ENCODE measurements around the gene CTTN. TPM values are rescaled to one million over a fixed set of nuclear protein-coding genes. Genes with fewer than 3 reads are reported as not detected.

CTTN gene
- total and polyA plus RNA-seq, 9 of the 15 experiments (the other 6 are each of a cell fraction or from before 2014, with no cell fraction given) = 9.9 to 158 (median 99.7) TPM

DNA sequence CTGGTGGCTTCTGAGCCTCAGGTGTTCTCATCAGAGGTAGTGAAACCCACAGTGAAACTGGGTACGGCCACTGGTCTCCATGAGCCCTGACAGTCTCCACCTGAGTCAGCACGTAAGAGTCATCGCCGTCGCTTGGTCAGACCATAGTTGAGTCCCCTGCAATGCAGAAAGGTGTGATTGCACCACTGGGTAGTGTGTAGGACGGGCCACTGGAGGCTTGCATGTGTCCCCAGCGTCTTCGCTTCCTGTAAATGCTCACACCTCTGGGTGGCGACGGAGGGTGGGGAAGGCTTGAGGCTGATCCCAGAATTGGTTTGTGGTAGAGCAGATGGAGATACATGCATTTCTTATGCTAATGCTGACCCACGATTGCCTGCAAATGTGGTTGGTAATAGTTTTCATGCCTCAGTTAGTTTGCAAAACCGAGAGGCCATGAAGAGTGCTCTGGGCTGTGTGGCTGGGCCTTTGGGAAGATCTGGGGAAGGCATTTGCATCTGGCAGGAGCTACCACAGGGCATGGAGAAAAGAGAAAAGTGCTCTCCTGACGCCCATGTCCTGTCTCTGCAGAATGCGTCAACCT is 26.5 kb downstream of the CTTN start:
- no peak overlapping the region for H3K9ac ChIP-seq (ENCODE audit: insufficient read depth in 1 of 2, low read depth in 2 of 2, low read length in 2 of 2)
- ATAC-seq (no peak), FAIRE-seq (no peak), DNase-seq (ENCODE audit: extremely low read depth in 1 of 4, low spot score in 3 of 4) (no peak)
- H4K20me1 ChIP-seq (replicated peaks; ENCODE audit: control insufficient read depth, insufficient read depth, low read length) = peaks cover 35% of the 10 kb centered on the region
- peaks cover 16% of the 10 kb centered on the region for H3K9me1 ChIP-seq (ENCODE audit: control insufficient read depth, insufficient read depth, low read length)
- H3K27me3 ChIP-seq (ENCODE audit: control insufficient read depth in 2 of 2, insufficient read depth in 2 of 2, low read length in 2 of 2) = no peaks in the 10 kb centered on the region
- H3K4me3 ChIP-seq = no peak overlapping the region
- no peaks in the 10 kb centered on the region for H3K9me3 ChIP-seq (replicated peaks; ENCODE audit: control insufficient read depth, insufficient read depth, low read depth, low read length)
- H3K4me1 ChIP-seq (replicated peaks in 1 of 2; ENCODE audit: control insufficient read depth in 2 of 2, insufficient read depth in 2 of 2, low read length in 2 of 2) = peaks cover 4 to 36% of the 10 kb centered on the region in 2 experiments; a peak in 4 of 5 replicates
- ChIA-PET POLR2A (interaction anchor here (0.6 to 1.2 kb wide), 3 partner anchors 8 to 812 kb away, joined by 3 to 4 read pairs (median 3); no protein-coding TSS in a partner anchor), CTCF (ENCODE audit: low intra/inter-chr PET ratio) (no interaction called here)
- H3K4me2 ChIP-seq (ENCODE audit: insufficient read depth, low read length) = no peak overlapping the region
- intact Hi-C loops (cut with micrococcal nuclease) = loop anchor here (5.0 kb wide), 1 partner anchor 32 kb away; no protein-coding TSS in a partner anchor
- H3K79me2 ChIP-seq (ENCODE audit: control insufficient read depth, insufficient read depth, low read length) = peaks cover 27% of the 10 kb centered on the region
- in situ Hi-C loops (cut with MboI) = no loop called here
- TF ChIP-seq ZKSCAN3 (CRISPR knock-in tag; IDR thresholded peaks at IDR 0.05) (no peak), FOXP1 (CRISPR knock-in tag; IDR thresholded peaks at IDR 0.05) (0 out of 2 replicates have a peak, but pooled peaks have one; percentile 31), TEAD4 (IDR thresholded peaks at IDR 0.05; ENCODE audit: low read length) (no peak), TEAD4 (CRISPR knock-in tag; IDR thresholded peaks at IDR 0.05; ENCODE audit: borderline replicate concordance) (no peak)
- TF ChIP-seq, protein P1, sequence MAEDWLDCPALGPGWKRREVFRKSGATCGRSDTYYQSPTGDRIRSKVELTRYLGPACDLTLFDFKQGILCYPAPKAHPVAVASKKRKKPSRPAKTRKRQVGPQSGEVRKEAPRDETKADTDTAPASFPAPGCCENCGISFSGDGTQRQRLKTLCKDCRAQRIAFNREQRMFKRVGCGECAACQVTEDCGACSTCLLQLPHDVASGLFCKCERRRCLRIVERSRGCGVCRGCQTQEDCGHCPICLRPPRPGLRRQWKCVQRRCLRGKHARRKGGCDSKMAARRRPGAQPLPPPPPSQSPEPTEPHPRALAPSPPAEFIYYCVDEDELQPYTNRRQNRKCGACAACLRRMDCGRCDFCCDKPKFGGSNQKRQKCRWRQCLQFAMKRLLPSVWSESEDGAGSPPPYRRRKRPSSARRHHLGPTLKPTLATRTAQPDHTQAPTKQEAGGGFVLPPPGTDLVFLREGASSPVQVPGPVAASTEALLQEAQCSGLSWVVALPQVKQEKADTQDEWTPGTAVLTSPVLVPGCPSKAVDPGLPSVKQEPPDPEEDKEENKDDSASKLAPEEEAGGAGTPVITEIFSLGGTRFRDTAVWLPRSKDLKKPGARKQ (CRISPR knock-in tag; IDR thresholded peaks at IDR 0.05) = no peak
- TF ChIP-seq, protein P2, sequence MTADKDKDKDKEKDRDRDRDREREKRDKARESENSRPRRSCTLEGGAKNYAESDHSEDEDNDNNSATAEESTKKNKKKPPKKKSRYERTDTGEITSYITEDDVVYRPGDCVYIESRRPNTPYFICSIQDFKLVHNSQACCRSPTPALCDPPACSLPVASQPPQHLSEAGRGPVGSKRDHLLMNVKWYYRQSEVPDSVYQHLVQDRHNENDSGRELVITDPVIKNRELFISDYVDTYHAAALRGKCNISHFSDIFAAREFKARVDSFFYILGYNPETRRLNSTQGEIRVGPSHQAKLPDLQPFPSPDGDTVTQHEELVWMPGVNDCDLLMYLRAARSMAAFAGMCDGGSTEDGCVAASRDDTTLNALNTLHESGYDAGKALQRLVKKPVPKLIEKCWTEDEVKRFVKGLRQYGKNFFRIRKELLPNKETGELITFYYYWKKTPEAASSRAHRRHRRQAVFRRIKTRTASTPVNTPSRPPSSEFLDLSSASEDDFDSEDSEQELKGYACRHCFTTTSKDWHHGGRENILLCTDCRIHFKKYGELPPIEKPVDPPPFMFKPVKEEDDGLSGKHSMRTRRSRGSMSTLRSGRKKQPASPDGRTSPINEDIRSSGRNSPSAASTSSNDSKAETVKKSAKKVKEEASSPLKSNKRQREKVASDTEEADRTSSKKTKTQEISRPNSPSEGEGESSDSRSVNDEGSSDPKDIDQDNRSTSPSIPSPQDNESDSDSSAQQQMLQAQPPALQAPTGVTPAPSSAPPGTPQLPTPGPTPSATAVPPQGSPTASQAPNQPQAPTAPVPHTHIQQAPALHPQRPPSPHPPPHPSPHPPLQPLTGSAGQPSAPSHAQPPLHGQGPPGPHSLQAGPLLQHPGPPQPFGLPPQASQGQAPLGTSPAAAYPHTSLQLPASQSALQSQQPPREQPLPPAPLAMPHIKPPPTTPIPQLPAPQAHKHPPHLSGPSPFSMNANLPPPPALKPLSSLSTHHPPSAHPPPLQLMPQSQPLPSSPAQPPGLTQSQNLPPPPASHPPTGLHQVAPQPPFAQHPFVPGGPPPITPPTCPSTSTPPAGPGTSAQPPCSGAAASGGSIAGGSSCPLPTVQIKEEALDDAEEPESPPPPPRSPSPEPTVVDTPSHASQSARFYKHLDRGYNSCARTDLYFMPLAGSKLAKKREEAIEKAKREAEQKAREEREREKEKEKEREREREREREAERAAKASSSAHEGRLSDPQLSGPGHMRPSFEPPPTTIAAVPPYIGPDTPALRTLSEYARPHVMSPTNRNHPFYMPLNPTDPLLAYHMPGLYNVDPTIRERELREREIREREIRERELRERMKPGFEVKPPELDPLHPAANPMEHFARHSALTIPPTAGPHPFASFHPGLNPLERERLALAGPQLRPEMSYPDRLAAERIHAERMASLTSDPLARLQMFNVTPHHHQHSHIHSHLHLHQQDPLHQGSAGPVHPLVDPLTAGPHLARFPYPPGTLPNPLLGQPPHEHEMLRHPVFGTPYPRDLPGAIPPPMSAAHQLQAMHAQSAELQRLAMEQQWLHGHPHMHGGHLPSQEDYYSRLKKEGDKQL (CRISPR knock-in tag; IDR thresholded peaks at IDR 0.05; ENCODE audit: borderline replicate concordance) = 0 out of 2 replicates have a peak, but pooled peaks have one; percentile 36
- TF ChIP-seq, protein P3, sequence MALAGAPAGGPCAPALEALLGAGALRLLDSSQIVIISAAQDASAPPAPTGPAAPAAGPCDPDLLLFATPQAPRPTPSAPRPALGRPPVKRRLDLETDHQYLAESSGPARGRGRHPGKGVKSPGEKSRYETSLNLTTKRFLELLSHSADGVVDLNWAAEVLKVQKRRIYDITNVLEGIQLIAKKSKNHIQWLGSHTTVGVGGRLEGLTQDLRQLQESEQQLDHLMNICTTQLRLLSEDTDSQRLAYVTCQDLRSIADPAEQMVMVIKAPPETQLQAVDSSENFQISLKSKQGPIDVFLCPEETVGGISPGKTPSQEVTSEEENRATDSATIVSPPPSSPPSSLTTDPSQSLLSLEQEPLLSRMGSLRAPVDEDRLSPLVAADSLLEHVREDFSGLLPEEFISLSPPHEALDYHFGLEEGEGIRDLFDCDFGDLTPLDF (CRISPR knock-in tag; IDR thresholded peaks at IDR 0.05) = no peak
- BruUV-seq (replicated peaks) = no TSS peak
- H3K27ac ChIP-seq (ENCODE audit: extremely low read depth, low read depth, low read length) = peak overlapping the region; percentile 22; the same call in 1 of the 3 replicates
- peaks cover 84% of the 10 kb centered on the region for H3K36me3 ChIP-seq (ENCODE audit: control insufficient read depth, insufficient read depth, low read length)
- 97% methylated on average over 14 of the region's 14 CpGs for WGBS (ENCODE audit: insufficient coverage, low coverage, missing lambda C conversion rate)
- no peak overlapping the region for H2AFZ ChIP-seq (ENCODE audit: low read depth, low read length)

All from K562 (cell line).